ENCODE results near the gene MCM5. TPM values are rescaled to one million over a fixed set of nuclear protein-coding genes. Genes with fewer than 3 reads are reported as not detected.
A peak's percentile ranks its signal among the peaks of the same experiment; 100 is the strongest.

MCM5 gene
- total RNA-seq, 1 donor from 2014 or later: 12.8 TPM

- Mint-ChIP-seq H3K9me3 (ENCODE audit: unreplicated experiment) (no peaks in the 10 kb centered on the region), H3K27ac (ENCODE audit: unreplicated experiment) (no peak overlapping the region), H3K4me3 (ENCODE audit: unreplicated experiment) (no peak overlapping the region), H3K4me1 (ENCODE audit: low read depth, unreplicated experiment) (peaks cover 17% of the 10 kb centered on the region), H3K27me3 (ENCODE audit: low read depth, unreplicated experiment) (no peaks in the 10 kb centered on the region), H3K36me3 (ENCODE audit: low read depth, unreplicated experiment) (no peaks in the 10 kb centered on the region)
- Histone ChIP-seq H3K9me3 (ENCODE audit: insufficient read depth, low read depth, low read length) (no peaks in the 10 kb centered on the region), H3K9ac (ENCODE audit: low read length) (no peak overlapping the region), H4K20me1 (ENCODE audit: insufficient read depth, low read length) (no peaks in the 10 kb centered on the region), H3K79me2 (ENCODE audit: insufficient read depth, low read length) (no peaks in the 10 kb centered on the region), H2AFZ (ENCODE audit: low read depth, low read length) (no peak overlapping the region), H3K27me3 (ENCODE audit: insufficient read depth, low read length) (no peaks in the 10 kb centered on the region), H3K36me3 (ENCODE audit: insufficient read depth, low read length) (no peaks in the 10 kb centered on the region), H3K27ac (ENCODE audit: low read depth, low read length) (no peak overlapping the region), H3K4me2 (ENCODE audit: low read length) (no peak overlapping the region), H3K4me1 (ENCODE audit: insufficient read depth, low read length) (peaks cover 19% of the 10 kb centered on the region), H3K4me3 (ENCODE audit: insufficient read depth, low read depth, low read length) (no peak overlapping the region)
- no peak for TF ChIP-seq CTCF (IDR thresholded peaks at IDR 0.05; ENCODE audit: insufficient read depth, low read depth, low read length)
- TF ChIP-seq EZH2 (IDR thresholded peaks at IDR 0.05; ENCODE audit: insufficient read depth, low read length): no peak
- DNase-seq (ENCODE audit: low read depth): no peak
- no peak for FAIRE-seq
These were observed 26.2 kb upstream of the MCM5 start for GRCh38 chr22:35373781-35374180.

GRCh38 chr22:35375031-35375430, 24.9 kb upstream of the MCM5 start:
- DNase-seq (ENCODE audit: low read depth) (peak; percentile 83), FAIRE-seq (no peak)
- Histone ChIP-seq H4K20me1 (ENCODE audit: insufficient read depth, low read length) (no peaks in the 10 kb centered on the region), H2AFZ (ENCODE audit: low read depth, low read length) (peak overlapping the region; percentile 12), H3K36me3 (ENCODE audit: insufficient read depth, low read length) (no peaks in the 10 kb centered on the region), H3K9ac (ENCODE audit: low read length) (no peak overlapping the region), H3K4me3 (ENCODE audit: insufficient read depth, low read depth, low read length) (no peak overlapping the region), H3K27me3 (ENCODE audit: insufficient read depth, low read length) (no peaks in the 10 kb centered on the region), H3K4me1 (ENCODE audit: insufficient read depth, low read length) (peaks cover 19% of the 10 kb centered on the region), H3K4me2 (ENCODE audit: low read length) (no peak overlapping the region), H3K27ac (ENCODE audit: low read depth, low read length) (no peak overlapping the region), H3K79me2 (ENCODE audit: insufficient read depth, low read length) (no peaks in the 10 kb centered on the region), H3K9me3 (ENCODE audit: insufficient read depth, low read depth, low read length) (no peaks in the 10 kb centered on the region)
- H3K4me1 Mint-ChIP-seq (ENCODE audit: low read depth, unreplicated experiment): peaks cover 19% of the 10 kb centered on the region
- H3K27ac Mint-ChIP-seq (ENCODE audit: unreplicated experiment): no peak overlapping the region
- H3K9me3 Mint-ChIP-seq (ENCODE audit: unreplicated experiment): no peaks in the 10 kb centered on the region
- no peak for TF ChIP-seq EZH2 (IDR thresholded peaks at IDR 0.05; ENCODE audit: insufficient read depth, low read length)
- TF ChIP-seq CTCF (IDR thresholded peaks at IDR 0.05; ENCODE audit: insufficient read depth, low read depth, low read length): no peak
- no peaks in the 10 kb centered on the region for H3K27me3 Mint-ChIP-seq (ENCODE audit: low read depth, unreplicated experiment)
- H3K4me3 Mint-ChIP-seq (ENCODE audit: unreplicated experiment): no peak overlapping the region
- H3K36me3 Mint-ChIP-seq (ENCODE audit: low read depth, unreplicated experiment): no peaks in the 10 kb centered on the region

GRCh38 chr22:35375526-35375925, 24.4 kb upstream of the MCM5 start:
- peaks cover 22% of the 10 kb centered on the region for H3K4me1 ChIP-seq (ENCODE audit: insufficient read depth, low read length)
- H4K20me1 ChIP-seq (ENCODE audit: insufficient read depth, low read length): no peaks in the 10 kb centered on the region
- Mint-ChIP-seq H3K27me3 (ENCODE audit: low read depth, unreplicated experiment) (no peaks in the 10 kb centered on the region), H3K9me3 (ENCODE audit: unreplicated experiment) (no peaks in the 10 kb centered on the region), H3K36me3 (ENCODE audit: low read depth, unreplicated experiment) (no peaks in the 10 kb centered on the region), H3K4me1 (ENCODE audit: low read depth, unreplicated experiment) (peaks cover 19% of the 10 kb centered on the region), H3K4me3 (ENCODE audit: unreplicated experiment) (no peak overlapping the region), H3K27ac (ENCODE audit: unreplicated experiment) (no peak overlapping the region)
- H3K4me3 ChIP-seq (ENCODE audit: insufficient read depth, low read depth, low read length): no peak overlapping the region
- no peak overlapping the region for H3K9ac ChIP-seq (ENCODE audit: low read length)
- H3K9me3 ChIP-seq (ENCODE audit: insufficient read depth, low read depth, low read length): no peaks in the 10 kb centered on the region
- H3K36me3 ChIP-seq (ENCODE audit: insufficient read depth, low read length): no peaks in the 10 kb centered on the region
- H3K79me2 ChIP-seq (ENCODE audit: insufficient read depth, low read length): no peaks in the 10 kb centered on the region
- FAIRE-seq: no peak
- no peak overlapping the region for H3K4me2 ChIP-seq (ENCODE audit: low read length)
- no peak overlapping the region for H3K27ac ChIP-seq (ENCODE audit: low read depth, low read length)
- H3K27me3 ChIP-seq (ENCODE audit: insufficient read depth, low read length): no peaks in the 10 kb centered on the region
- H2AFZ ChIP-seq (ENCODE audit: low read depth, low read length): no peak overlapping the region
- no peak for DNase-seq (ENCODE audit: low read depth)
- TF ChIP-seq EZH2 (IDR thresholded peaks at IDR 0.05; ENCODE audit: insufficient read depth, low read length) (no peak), CTCF (IDR thresholded peaks at IDR 0.05; ENCODE audit: insufficient read depth, low read depth, low read length) (no peak)
